HEK293 (cell line): ENCODE measurements around the gene TAF11L14.

ENCODE experiments used
- CTCF ChIP-seq: fragments of 450-650 bp; formaldehyde crosslinking; IDR thresholded peaks from 2 replicates; pipeline ENCODE4 v1.5.1; 2016; ENCODE audit warnings: missing biosample characterization, missing genetic modification characterization
- KLF16 ChIP-seq: fragments of 450-650 bp; formaldehyde crosslinking; IDR thresholded peaks from 2 replicates; pipeline ENCODE4 v1.5.1; 2017; ENCODE audit warnings: missing biosample characterization, missing genetic modification characterization
- PRDM6 ChIP-seq: fragments of 450-650 bp; formaldehyde crosslinking; IDR thresholded peaks from 2 replicates; pipeline ENCODE4 v1.5.1; 2017; ENCODE audit warnings: missing biosample characterization, missing genetic modification characterization
- SETDB1 ChIP-seq: IDR thresholded peaks from one replicate; pipeline ENCODE4 v1.6.1; 2017; ENCODE audit warnings: mild to moderate bottlenecking, low read length, moderate library complexity, mixed read lengths; ENCODE audit not compliant: insufficient read length
- ZBTB1 ChIP-seq: fragments of 450-650 bp; formaldehyde crosslinking; IDR thresholded peaks from 2 replicates; pipeline ENCODE4 v1.5.1; 2016; ENCODE audit warnings: missing biosample characterization, missing genetic modification characterization
- ZBTB7A ChIP-seq: fragments of 450-650 bp; formaldehyde crosslinking; IDR thresholded peaks from 2 replicates; pipeline ENCODE4 v1.5.1; 2016; ENCODE audit warnings: low read depth, missing biosample characterization, missing genetic modification characterization
- ZNF24 ChIP-seq: fragments of 450-650 bp; formaldehyde crosslinking; IDR thresholded peaks from 2 replicates; pipeline ENCODE4 v1.5.1; 2016; ENCODE audit warnings: missing biosample characterization, missing genetic modification characterization
- ZNF274 ChIP-seq, 2 experiments: fragments of 200-500 bp in 1 of 2; fragments of 450-650 bp in 1 of 2; sonication (Bioruptor generic) in 1 of 2; formaldehyde crosslinking in 1 of 2; IDR thresholded peaks; 2 replicates each; pipeline versions ENCODE4 v1.5.1 to v1.6.1; 2014 to 2016; ENCODE audit warnings: borderline replicate concordance in 1 of 2, inconsistent platforms in 1 of 2, low read length in 1 of 2, missing biosample characterization in 1 of 2, missing genetic modification characterization in 1 of 2
- ZNF335 ChIP-seq: fragments of 450-650 bp; formaldehyde crosslinking; conservative IDR thresholded peaks from 2 replicates; pipeline ENCODE4 v1.5.1; 2016; ENCODE audit warnings: missing biosample characterization, missing genetic modification characterization
- ZNF473 ChIP-seq: fragments of 450-650 bp; formaldehyde crosslinking; IDR thresholded peaks from 2 replicates; pipeline ENCODE4 v1.5.1; 2017; ENCODE audit warnings: missing biosample characterization, missing genetic modification characterization
- ZNF76 ChIP-seq: fragments of 450-650 bp; formaldehyde crosslinking; IDR thresholded peaks from 2 replicates; pipeline ENCODE4; 2016; ENCODE audit warnings: low read depth, missing biosample characterization, missing genetic modification characterization, borderline replicate concordance
- TF ChIP-seq, protein P1 (sequence below): fragments of 450-650 bp; formaldehyde crosslinking; IDR thresholded peaks from 2 replicates; pipeline ENCODE4 v1.5.1; 2016; ENCODE audit warnings: missing biosample characterization, missing genetic modification characterization
- TF ChIP-seq, protein P2 (sequence below): fragments of 450-650 bp; formaldehyde crosslinking; IDR thresholded peaks from 2 replicates; pipeline ENCODE4 v1.5.1; 2016; ENCODE audit warnings: missing biosample characterization, missing genetic modification characterization
- TF ChIP-seq, protein P3 (sequence below): fragments of 450-650 bp; formaldehyde crosslinking; IDR thresholded peaks from 2 replicates; pipeline ENCODE4 v1.5.1; 2017; ENCODE audit warnings: missing biosample characterization, missing genetic modification characterization

DNA sequence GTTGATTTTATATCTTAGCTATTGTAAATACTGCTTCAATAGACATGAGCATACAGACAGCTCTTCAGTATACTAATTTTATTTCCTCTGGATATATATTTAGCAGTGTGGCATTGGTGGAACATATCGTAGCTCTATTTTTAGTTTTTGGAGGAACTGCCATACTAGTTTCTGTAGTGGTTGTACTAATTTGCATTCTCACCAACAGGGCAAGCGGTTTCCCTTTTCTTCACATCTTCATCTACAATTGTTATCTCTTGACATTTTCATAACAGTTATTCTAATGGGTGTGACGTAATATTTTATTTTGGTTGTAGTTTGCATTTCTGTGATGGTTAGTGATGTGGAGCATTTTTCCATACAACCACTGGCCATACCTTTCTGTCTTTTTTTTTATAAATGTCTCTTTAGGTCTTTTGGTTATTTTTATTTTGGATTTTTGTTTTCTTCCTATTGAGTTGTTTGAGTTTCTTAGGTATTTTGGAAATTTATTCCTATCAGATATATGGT lies 32.5 kb downstream of the TAF11L14 start:
- TF ChIP-seq PRDM6 (no peak), ZNF274 (IDR thresholded peaks at IDR 0.05; ENCODE audit: low read length) (no peak), ZNF274 (tag by site-specific recombination; IDR thresholded peaks at IDR 0.05; ENCODE audit: borderline replicate concordance) (no peak), ZNF76 (tag by site-specific recombination) (no peak), ZNF473 (tag by site-specific recombination) (no peak), SETDB1 (no peak), ZBTB1 (tag by site-specific recombination) (no peak), ZBTB7A (tag by site-specific recombination) (no peak), ZNF335 (tag by site-specific recombination) (no peak), ZNF24 (no peak), CTCF (no peak), KLF16 (tag by site-specific recombination) (no peak)
- TF ChIP-seq, protein P1, sequence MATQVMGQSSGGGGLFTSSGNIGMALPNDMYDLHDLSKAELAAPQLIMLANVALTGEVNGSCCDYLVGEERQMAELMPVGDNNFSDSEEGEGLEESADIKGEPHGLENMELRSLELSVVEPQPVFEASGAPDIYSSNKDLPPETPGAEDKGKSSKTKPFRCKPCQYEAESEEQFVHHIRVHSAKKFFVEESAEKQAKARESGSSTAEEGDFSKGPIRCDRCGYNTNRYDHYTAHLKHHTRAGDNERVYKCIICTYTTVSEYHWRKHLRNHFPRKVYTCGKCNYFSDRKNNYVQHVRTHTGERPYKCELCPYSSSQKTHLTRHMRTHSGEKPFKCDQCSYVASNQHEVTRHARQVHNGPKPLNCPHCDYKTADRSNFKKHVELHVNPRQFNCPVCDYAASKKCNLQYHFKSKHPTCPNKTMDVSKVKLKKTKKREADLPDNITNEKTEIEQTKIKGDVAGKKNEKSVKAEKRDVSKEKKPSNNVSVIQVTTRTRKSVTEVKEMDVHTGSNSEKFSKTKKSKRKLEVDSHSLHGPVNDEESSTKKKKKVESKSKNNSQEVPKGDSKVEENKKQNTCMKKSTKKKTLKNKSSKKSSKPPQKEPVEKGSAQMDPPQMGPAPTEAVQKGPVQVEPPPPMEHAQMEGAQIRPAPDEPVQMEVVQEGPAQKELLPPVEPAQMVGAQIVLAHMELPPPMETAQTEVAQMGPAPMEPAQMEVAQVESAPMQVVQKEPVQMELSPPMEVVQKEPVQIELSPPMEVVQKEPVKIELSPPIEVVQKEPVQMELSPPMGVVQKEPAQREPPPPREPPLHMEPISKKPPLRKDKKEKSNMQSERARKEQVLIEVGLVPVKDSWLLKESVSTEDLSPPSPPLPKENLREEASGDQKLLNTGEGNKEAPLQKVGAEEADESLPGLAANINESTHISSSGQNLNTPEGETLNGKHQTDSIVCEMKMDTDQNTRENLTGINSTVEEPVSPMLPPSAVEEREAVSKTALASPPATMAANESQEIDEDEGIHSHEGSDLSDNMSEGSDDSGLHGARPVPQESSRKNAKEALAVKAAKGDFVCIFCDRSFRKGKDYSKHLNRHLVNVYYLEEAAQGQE, result no peak
- TF ChIP-seq, protein P2, sequence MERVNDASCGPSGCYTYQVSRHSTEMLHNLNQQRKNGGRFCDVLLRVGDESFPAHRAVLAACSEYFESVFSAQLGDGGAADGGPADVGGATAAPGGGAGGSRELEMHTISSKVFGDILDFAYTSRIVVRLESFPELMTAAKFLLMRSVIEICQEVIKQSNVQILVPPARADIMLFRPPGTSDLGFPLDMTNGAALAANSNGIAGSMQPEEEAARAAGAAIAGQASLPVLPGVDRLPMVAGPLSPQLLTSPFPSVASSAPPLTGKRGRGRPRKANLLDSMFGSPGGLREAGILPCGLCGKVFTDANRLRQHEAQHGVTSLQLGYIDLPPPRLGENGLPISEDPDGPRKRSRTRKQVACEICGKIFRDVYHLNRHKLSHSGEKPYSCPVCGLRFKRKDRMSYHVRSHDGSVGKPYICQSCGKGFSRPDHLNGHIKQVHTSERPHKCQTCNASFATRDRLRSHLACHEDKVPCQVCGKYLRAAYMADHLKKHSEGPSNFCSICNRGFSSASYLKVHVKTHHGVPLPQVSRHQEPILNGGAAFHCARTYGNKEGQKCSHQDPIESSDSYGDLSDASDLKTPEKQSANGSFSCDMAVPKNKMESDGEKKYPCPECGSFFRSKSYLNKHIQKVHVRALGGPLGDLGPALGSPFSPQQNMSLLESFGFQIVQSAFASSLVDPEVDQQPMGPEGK (tag by site-specific recombination), result no peak
- TF ChIP-seq, protein P3, sequence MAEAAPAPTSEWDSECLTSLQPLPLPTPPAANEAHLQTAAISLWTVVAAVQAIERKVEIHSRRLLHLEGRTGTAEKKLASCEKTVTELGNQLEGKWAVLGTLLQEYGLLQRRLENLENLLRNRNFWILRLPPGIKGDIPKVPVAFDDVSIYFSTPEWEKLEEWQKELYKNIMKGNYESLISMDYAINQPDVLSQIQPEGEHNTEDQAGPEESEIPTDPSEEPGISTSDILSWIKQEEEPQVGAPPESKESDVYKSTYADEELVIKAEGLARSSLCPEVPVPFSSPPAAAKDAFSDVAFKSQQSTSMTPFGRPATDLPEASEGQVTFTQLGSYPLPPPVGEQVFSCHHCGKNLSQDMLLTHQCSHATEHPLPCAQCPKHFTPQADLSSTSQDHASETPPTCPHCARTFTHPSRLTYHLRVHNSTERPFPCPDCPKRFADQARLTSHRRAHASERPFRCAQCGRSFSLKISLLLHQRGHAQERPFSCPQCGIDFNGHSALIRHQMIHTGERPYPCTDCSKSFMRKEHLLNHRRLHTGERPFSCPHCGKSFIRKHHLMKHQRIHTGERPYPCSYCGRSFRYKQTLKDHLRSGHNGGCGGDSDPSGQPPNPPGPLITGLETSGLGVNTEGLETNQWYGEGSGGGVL (tag by site-specific recombination), result no peak
